HL-60/S4 (cell line): ENCODE results near the gene BCL7B.
"Not testable (repeated sequence)": the region's sequence is repeated elsewhere in the genome, so short reads cannot be mapped to it uniquely, and the experiment has no call there.

Source experiments
- in situ Hi-C: fragments of 300-500 bp; cut with MboI; formaldehyde crosslinking; loops from 2 replicates; pipeline ENCODE4 v1.14.3; 2022; ENCODE audit warnings: low sequenced_read_pairs

BCL7B gene

GRCh38 chr7:73504017-73504416, 53.5 kb downstream of the BCL7B start:
- in situ Hi-C loops: no loop called here

GRCh38 chr7:73503229-73503628, 54.3 kb downstream of the BCL7B start:
- in situ Hi-C loops: no loop called here

GRCh38 chr7:73496626-73497025, 60.9 kb downstream of the BCL7B start:
- in situ Hi-C loops: no loop called here

GRCh38 chr7:73495507-73495906, 62.0 kb downstream of the BCL7B start:
- in situ Hi-C loops: not testable (repeated sequence)

- in situ Hi-C loops: no loop called here
Measured at GRCh38 chr7:73489976-73490375, 67.5 kb downstream of the BCL7B start.

GRCh38 chr7:73487486-73487885, 70.0 kb downstream of the BCL7B start:
- in situ Hi-C loops: no loop called here
